Osteocyte (in vitro differentiated cells): ENCODE measurements around the gene BRF1. TPM values are rescaled to one million over a fixed set of nuclear protein-coding genes. Genes with fewer than 3 reads are reported as not detected.

Experiments
- DNase-seq: peaks from one replicate; pipeline ENCODE4 v3.0.0; 2021; ENCODE audit warnings: mixed read lengths; ENCODE audit not compliant: unreplicated experiment; ENCODE audit errors: extremely low spot score
- H3K27ac Mint-ChIP-seq: one replicate; pipeline ENCODE4 v1.8.0; 2021; ENCODE audit warnings: mild to moderate bottlenecking, mixed read lengths; ENCODE audit not compliant: unreplicated experiment
- H3K27me3 Mint-ChIP-seq: one replicate; pipeline ENCODE4 v1.8.0; 2021; ENCODE audit warnings: mixed read lengths; ENCODE audit not compliant: unreplicated experiment
- H3K36me3 Mint-ChIP-seq: one replicate; pipeline ENCODE4 v1.8.0; 2021; ENCODE audit warnings: mixed read lengths; ENCODE audit not compliant: unreplicated experiment
- H3K4me1 Mint-ChIP-seq: one replicate; pipeline ENCODE4 v1.8.0; 2021; ENCODE audit warnings: mixed read lengths; ENCODE audit not compliant: unreplicated experiment
- H3K4me3 Mint-ChIP-seq: one replicate; pipeline ENCODE4 v1.8.0; 2021; ENCODE audit warnings: mild to moderate bottlenecking, moderate library complexity, mixed read lengths; ENCODE audit not compliant: unreplicated experiment
- H3K9me3 Mint-ChIP-seq: one replicate; pipeline ENCODE4 v1.8.0; 2021; ENCODE audit warnings: mixed read lengths; ENCODE audit not compliant: unreplicated experiment
- total RNA-seq: library from RNA; stranded (reverse); gene quantifications from 2 replicates; pipeline ENCODE4 v1.2.1, GENCODE V29; 2021
- TF ChIP-seq, protein P1 (sequence below): fragments of 200-600 bp; sonication (generic); IDR thresholded peaks from 2 replicates; pipeline ENCODE4 v1.5.0; 2021; ENCODE audit warnings: antibody characterized with exemption, mild to moderate bottlenecking, moderate library complexity

The BRF1 gene
- total RNA-seq, 1 donor from 2014 or later, result 43.5 TPM

DNA sequence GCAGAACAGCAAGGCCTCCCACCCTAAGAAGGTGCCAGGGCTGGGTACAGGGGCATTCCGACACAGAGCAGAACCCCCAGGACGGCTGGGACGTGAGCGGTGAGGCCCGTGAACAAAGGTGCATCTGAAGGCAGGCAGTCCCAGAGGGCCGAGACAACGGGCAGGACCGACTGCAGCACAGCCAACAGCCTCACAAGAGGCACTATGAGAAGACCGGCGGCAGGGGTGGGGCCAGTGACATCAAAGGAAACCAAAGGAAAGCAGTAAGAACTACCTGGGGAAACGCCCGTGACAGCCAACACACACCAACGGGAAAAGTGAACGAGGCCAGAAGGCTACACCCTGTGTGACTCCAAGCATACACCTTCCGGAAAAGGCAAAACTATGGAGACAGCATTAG is 43.3 kb downstream of the BRF1 start:
- no peak for DNase-seq
- Mint-ChIP-seq H3K4me3 (no peak overlapping the region), H3K9me3 (no peaks in the 10 kb centered on the region), H3K36me3 (peaks cover 8% of the 10 kb centered on the region), H3K4me1 (peaks cover 6% of the 10 kb centered on the region), H3K27ac (no peak overlapping the region), H3K27me3 (no peaks in the 10 kb centered on the region)
- TF ChIP-seq, protein P1, sequence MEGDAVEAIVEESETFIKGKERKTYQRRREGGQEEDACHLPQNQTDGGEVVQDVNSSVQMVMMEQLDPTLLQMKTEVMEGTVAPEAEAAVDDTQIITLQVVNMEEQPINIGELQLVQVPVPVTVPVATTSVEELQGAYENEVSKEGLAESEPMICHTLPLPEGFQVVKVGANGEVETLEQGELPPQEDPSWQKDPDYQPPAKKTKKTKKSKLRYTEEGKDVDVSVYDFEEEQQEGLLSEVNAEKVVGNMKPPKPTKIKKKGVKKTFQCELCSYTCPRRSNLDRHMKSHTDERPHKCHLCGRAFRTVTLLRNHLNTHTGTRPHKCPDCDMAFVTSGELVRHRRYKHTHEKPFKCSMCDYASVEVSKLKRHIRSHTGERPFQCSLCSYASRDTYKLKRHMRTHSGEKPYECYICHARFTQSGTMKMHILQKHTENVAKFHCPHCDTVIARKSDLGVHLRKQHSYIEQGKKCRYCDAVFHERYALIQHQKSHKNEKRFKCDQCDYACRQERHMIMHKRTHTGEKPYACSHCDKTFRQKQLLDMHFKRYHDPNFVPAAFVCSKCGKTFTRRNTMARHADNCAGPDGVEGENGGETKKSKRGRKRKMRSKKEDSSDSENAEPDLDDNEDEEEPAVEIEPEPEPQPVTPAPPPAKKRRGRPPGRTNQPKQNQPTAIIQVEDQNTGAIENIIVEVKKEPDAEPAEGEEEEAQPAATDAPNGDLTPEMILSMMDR, result no peak

DNA sequence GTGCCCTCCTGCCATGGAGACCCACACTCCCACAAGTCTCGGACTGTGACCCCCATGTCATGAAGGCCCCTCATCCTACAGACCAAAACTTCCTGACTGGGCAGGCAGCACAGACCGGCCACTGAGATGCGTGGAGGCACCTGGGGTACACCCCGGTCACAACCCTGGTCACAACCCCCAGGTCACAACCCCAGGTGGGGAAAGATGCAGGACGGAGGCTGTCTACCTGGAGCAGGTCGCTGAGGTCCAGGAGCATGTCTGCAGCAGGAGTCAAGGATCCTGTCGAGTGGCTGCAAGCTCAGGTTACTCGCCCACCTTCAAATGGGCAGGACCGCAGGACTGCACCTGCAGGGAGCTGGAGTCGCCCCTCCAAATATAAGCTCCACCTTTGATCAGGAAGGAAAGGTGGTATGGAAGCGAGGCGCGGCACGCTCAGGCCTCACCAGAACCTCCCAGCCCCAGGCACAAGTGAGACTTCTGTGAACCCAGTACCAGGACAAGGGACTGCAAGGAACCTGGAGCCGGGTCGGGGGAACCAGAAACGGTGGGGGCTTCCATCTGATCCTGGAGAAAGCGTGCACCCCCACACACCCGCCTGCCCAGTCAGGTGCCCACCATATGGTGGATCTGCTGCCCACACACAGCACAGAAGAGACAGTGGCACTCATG is 44.4 kb downstream of the BRF1 start:
- TF ChIP-seq, protein P1, result no peak
- DNase-seq, result no peak
- H3K4me3 Mint-ChIP-seq, result no peak overlapping the region
- no peak overlapping the region for H3K27ac Mint-ChIP-seq
- no peaks in the 10 kb centered on the region for H3K27me3 Mint-ChIP-seq
- H3K9me3 Mint-ChIP-seq, result no peaks in the 10 kb centered on the region
- H3K36me3 Mint-ChIP-seq, result peaks cover 8% of the 10 kb centered on the region
- peaks cover 6% of the 10 kb centered on the region for H3K4me1 Mint-ChIP-seq

DNA sequence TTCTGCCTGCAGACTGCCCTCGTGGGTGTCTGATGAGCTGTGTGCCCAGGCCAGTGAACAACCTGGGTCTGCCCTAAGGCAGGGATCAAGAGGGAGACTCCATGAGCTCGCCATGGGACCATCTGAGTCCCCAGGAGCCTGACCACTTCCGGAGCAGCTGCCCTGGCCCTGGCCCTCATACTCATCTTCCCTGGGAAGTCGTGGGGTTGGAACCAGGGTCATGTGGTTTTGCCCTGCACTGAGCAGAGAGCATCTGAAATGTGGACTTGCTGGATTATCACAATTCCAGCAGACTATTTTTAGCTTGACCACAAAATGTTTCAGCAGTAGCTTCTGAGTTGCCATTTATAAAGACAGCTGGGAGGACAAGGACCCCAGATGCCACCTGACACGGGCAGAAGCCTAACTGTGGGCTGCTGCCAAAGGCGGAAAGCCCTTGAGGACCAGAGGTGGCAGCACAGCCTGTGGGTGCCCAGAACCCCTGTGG is 45.7 kb downstream of the BRF1 start:
- Mint-ChIP-seq H3K36me3 (peaks cover 11% of the 10 kb centered on the region), H3K9me3 (no peaks in the 10 kb centered on the region), H3K4me1 (peaks cover 6% of the 10 kb centered on the region), H3K27ac (no peak overlapping the region), H3K4me3 (no peak overlapping the region), H3K27me3 (no peaks in the 10 kb centered on the region)
- DNase-seq, result no peak
- TF ChIP-seq, protein P1, result no peak

DNA sequence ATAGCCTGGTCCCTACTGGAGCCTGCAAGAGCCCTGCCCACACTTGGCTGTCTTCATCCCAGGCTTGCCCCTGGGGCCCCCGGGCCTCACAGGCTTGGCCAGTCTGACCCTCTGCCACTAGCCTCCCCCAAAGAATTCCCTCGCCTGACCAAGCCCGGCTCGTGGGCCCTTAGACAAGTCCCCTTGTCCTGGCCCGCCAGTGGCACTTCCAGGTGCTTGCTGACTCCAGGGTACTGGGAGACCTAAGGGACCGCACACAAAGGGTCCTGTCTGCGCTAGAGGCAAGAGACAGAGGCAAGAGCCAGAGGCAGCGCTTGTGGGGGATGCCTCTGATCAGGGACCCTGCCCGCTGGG is 47.5 kb downstream of the BRF1 start:
- DNase-seq, result no peak
- Mint-ChIP-seq H3K36me3 (peaks cover 12% of the 10 kb centered on the region), H3K4me3 (no peak overlapping the region), H3K4me1 (peaks cover 14% of the 10 kb centered on the region), H3K9me3 (no peaks in the 10 kb centered on the region), H3K27me3 (no peaks in the 10 kb centered on the region), H3K27ac (no peak overlapping the region)
- TF ChIP-seq, protein P1, result no peak

DNA sequence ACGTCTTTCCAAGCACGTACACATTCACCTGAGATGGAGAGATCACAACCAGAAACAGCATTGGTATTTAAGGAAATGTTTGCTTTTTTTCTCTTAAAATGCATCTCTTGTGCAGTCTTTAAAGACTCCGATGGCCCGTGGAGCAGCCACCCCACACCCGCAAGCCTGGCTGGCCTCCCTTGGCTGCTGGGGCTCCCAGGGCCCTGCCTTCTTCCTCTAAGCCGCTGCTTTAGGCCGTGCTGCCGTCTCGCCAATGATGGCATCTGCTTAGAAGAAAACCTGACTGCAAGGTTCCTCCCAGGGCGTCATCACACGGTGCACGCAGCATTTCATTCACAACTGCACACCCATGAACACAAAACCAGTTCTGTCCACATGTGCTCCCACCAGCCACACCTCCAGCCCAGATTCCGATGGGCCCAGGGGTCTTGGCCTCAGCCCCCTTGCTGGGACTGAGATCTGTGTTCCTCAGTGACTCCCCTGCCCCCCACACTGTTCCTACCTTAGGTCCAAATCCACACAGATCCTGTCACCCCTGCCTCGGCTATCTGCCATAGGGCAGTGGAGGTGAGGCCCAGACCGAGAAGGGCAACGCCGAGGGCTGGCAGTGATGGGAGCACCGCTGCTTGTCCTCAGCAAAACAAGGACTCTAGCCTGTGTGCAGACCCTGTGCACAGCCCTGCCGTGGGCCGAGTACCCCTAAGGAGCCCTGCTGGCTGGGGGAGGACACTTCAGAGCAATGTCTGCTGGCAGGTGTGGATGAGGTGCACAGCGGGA is 48.1 kb downstream of the BRF1 start:
- no peak for DNase-seq
- peak overlapping the region; percentile 23 for H3K27ac Mint-ChIP-seq
- peaks cover 16% of the 10 kb centered on the region for H3K4me1 Mint-ChIP-seq
- no peak overlapping the region for H3K4me3 Mint-ChIP-seq
- no peaks in the 10 kb centered on the region for H3K27me3 Mint-ChIP-seq
- H3K36me3 Mint-ChIP-seq, result peaks cover 12% of the 10 kb centered on the region
- TF ChIP-seq, protein P1, result no peak
- no peaks in the 10 kb centered on the region for H3K9me3 Mint-ChIP-seq
